Measurements from ENCODE around the gene GAS7. TPM values are rescaled to one million over a fixed set of nuclear protein-coding genes. Genes with fewer than 3 reads are reported as not detected.

The GAS7 gene
- total and polyA plus RNA-seq, 4 donors = 9.0 to 112 (median 46.1) TPM

DNA sequence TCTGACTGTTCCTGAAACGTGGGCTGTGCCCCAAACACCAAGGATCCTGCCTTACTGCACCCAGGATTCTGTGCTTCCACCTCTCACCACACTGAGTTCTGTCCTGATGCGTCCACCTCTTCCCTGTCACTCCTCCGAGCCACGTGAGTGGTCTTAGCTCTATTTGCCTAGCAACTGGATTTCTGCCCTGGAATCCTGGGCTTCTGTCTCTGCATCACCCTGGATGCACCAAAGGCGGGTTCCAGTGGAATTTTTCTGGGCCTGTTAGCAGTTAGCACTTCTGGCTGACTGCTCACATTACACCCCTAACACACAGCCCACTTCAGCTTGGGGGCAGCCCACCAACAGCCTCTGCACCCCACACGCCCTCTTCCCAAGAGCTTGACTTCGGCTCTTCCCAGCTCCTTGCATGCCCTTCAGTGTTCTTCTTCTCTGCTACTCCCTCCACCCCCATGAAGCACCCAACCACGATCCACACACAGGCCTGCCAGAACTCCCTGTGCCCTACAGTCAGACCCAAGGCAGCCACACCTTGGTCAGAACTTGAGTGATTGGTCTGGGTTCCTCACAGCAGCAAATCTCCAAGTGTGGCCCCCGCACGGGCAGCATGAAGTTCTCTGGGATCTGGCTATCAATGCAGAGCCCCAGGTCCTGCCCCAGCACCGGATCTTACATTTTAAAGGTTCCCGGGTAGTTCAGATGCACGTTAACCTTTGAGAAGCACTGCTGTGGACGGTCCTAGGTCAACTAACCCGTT, 163.5 kb downstream of the GAS7 start:
- no peak overlapping the region for H3K4me3 ChIP-seq
- H3K27ac ChIP-seq (ENCODE audit: low read depth in 1 of 2, low read length in 1 of 2) = peak overlapping the region; percentile 71 to 74
- H3K4me1 ChIP-seq (ENCODE audit: control insufficient read depth in 5 of 5, insufficient read depth in 5 of 5, low read length in 5 of 5) = peaks cover 0 to 58% (median 27%) of the 10 kb centered on the region in 5 donors
- peaks cover 0 to 15% (median 0%) of the 10 kb centered on the region in 3 donors for H3K27me3 ChIP-seq (ENCODE audit: control insufficient read depth in 3 of 3, insufficient read depth in 3 of 3, low read length in 2 of 3)
- peaks cover 0 to 3% (median 0%) of the 10 kb centered on the region in 4 donors for H3K9me3 ChIP-seq (ENCODE audit: control insufficient read depth in 4 of 4, insufficient read depth in 3 of 4, low read length in 3 of 4)
- TF ChIP-seq, protein P1, sequence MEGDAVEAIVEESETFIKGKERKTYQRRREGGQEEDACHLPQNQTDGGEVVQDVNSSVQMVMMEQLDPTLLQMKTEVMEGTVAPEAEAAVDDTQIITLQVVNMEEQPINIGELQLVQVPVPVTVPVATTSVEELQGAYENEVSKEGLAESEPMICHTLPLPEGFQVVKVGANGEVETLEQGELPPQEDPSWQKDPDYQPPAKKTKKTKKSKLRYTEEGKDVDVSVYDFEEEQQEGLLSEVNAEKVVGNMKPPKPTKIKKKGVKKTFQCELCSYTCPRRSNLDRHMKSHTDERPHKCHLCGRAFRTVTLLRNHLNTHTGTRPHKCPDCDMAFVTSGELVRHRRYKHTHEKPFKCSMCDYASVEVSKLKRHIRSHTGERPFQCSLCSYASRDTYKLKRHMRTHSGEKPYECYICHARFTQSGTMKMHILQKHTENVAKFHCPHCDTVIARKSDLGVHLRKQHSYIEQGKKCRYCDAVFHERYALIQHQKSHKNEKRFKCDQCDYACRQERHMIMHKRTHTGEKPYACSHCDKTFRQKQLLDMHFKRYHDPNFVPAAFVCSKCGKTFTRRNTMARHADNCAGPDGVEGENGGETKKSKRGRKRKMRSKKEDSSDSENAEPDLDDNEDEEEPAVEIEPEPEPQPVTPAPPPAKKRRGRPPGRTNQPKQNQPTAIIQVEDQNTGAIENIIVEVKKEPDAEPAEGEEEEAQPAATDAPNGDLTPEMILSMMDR (IDR thresholded peaks at IDR 0.05; ENCODE audit: control extremely low read depth, extremely low read depth) = no peak
- 78 to 87% methylated on average over 15 of the region's 15 CpGs for WGBS, 2 donors
- H3K36me3 ChIP-seq (ENCODE audit: control insufficient read depth in 4 of 4, insufficient read depth in 4 of 4, low read length in 4 of 4) = no peaks in the 10 kb centered on the region
- peak overlapping the region in 1 of 2 donors; percentile 67 for H3K9ac ChIP-seq (ENCODE audit: insufficient read depth in 1 of 2, low read length in 2 of 2)
- DNase-seq (peak in 1 of 3 donors; percentile 44), ATAC-seq (ENCODE audit: insufficient read depth, low FRiP score) (no peak)

DNA sequence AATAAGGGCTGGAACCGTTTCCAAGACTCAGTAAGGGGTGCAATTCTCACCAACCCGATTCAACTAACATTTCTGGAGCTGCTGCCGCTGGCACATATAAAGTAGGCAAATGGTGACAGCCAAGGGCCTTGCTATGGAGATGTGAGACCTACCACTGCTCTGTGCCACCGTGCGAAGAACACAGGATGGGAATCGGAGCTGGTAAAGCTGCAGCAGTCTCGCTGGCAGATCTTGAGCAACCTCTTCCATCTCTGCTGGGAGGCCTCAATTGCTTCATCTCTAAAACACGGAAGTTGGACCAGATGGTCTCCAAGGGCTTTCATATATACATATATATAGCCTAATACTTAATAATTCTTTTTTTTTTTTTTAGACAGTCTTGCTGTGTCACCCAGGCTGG, 164.4 kb downstream of the GAS7 start:
- Histone ChIP-seq H3K4me1 (ENCODE audit: control insufficient read depth in 5 of 5, insufficient read depth in 5 of 5, low read length in 5 of 5) (peaks cover 0 to 58% (median 30%) of the 10 kb centered on the region in 5 donors), H3K9me3 (ENCODE audit: control insufficient read depth in 4 of 4, insufficient read depth in 3 of 4, low read length in 3 of 4) (peaks cover 0 to 3% (median 0%) of the 10 kb centered on the region in 4 donors), H3K9ac (ENCODE audit: insufficient read depth in 1 of 2, low read length in 2 of 2) (no peak overlapping the region), H3K36me3 (ENCODE audit: control insufficient read depth in 4 of 4, insufficient read depth in 4 of 4, low read length in 4 of 4) (no peaks in the 10 kb centered on the region), H3K27ac (ENCODE audit: low read depth in 1 of 2, low read length in 1 of 2) (peak overlapping the region in 1 of 2 donors; percentile 40), H3K27me3 (ENCODE audit: control insufficient read depth in 3 of 3, insufficient read depth in 3 of 3, low read length in 2 of 3) (peaks cover 0 to 15% (median 0%) of the 10 kb centered on the region in 3 donors), H3K4me3 (no peak overlapping the region)
- TF ChIP-seq, protein P1 (IDR thresholded peaks at IDR 0.05; ENCODE audit: control extremely low read depth, extremely low read depth) = no peak
- ATAC-seq (ENCODE audit: insufficient read depth, low FRiP score) (peak; percentile 29), DNase-seq (peak; percentile 68 to 93 (median 86))
- 37 to 69% methylated on average over 8 of the region's 8 CpGs for WGBS, 2 donors

DNA sequence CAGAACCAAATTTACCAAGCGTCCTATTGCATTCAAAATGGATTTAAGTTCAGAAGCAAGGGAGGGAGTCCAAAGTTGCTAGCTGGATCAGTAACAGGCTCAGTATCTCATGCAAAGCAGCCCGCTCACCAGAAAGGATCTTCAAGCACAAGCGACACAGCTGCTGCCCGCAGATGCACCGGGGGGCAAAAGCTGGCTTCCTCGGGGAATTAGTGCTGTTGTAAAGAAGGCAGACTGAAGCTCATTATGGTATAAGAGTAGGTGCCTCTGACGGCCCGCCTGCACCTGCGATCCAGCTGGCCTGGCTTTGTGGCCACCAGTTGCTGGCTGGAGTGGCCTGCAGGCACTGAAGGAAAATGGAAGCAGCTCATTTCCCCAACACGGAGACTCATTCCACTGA, 165.0 kb downstream of the GAS7 start:
- TF ChIP-seq, protein P1 (IDR thresholded peaks at IDR 0.05; ENCODE audit: control extremely low read depth, extremely low read depth) = no peak
- DNase-seq (no peak), ATAC-seq (ENCODE audit: insufficient read depth, low FRiP score) (no peak)
- H3K9me3 ChIP-seq (ENCODE audit: control insufficient read depth in 4 of 4, insufficient read depth in 3 of 4, low read length in 3 of 4) = peaks cover 0 to 3% (median 0%) of the 10 kb centered on the region in 4 donors
- peaks cover 0 to 61% (median 34%) of the 10 kb centered on the region in 5 donors for H3K4me1 ChIP-seq (ENCODE audit: control insufficient read depth in 5 of 5, insufficient read depth in 5 of 5, low read length in 5 of 5)
- H3K4me3 ChIP-seq = no peak overlapping the region
- H3K9ac ChIP-seq (ENCODE audit: insufficient read depth in 1 of 2, low read length in 2 of 2) = no peak overlapping the region
- peaks cover 0 to 15% (median 0%) of the 10 kb centered on the region in 3 donors for H3K27me3 ChIP-seq (ENCODE audit: control insufficient read depth in 3 of 3, insufficient read depth in 3 of 3, low read length in 2 of 3)
- H3K27ac ChIP-seq (ENCODE audit: low read depth in 1 of 2, low read length in 1 of 2) = peak overlapping the region in 1 of 2 donors; percentile 40
- no peaks in the 10 kb centered on the region for H3K36me3 ChIP-seq (ENCODE audit: control insufficient read depth in 4 of 4, insufficient read depth in 4 of 4, low read length in 4 of 4)
- WGBS, 2 donors = 77 to 85% methylated on average over 10 of the region's 10 CpGs
